Ureter (tissue), 1 donor: ENCODE data around the gene COL5A2. TPM values are rescaled to one million over a fixed set of nuclear protein-coding genes. Genes with fewer than 3 reads are reported as not detected.

Experiments used
- DNase-seq: peaks from one replicate; pipeline ENCODE4 v3.0.0-alpha.2; 2020; ENCODE audit warnings: low spot score
- total RNA-seq: library from RNA; stranded (reverse); gene quantifications from one replicate; pipeline ENCODE4 v1.2.4, GENCODE V29; 2023
- donor health status: DM: yes; HTN: yes; CAD: no.

Gene COL5A2
- total RNA-seq, 1 donor from 2014 or later, result 21.8 TPM

GRCh38 chr2:188997263-188997662 is 182.3 kb downstream of the COL5A2 start:
- DNase-seq, result no peak

GRCh38 chr2:188993247-188993646 is 186.3 kb downstream of the COL5A2 start:
- no peak for DNase-seq

- no peak for DNase-seq
These were observed 192.7 kb downstream of the COL5A2 start for GRCh38 chr2:188986839-188987238.

GRCh38 chr2:188984680-188985079 is 194.9 kb downstream of the COL5A2 start:
- DNase-seq, result no peak

- DNase-seq, result no peak
These were observed 195.5 kb downstream of the COL5A2 start for GRCh38 chr2:188984065-188984491.

- no peak for DNase-seq
These were observed 196.0 kb downstream of the COL5A2 start for GRCh38 chr2:188983427-188984064.

Other genes with a start within 250 kb of the COL5A2 start
- gene COL3A1, start 205.4 kb downstream of the COL5A2 start, total RNA-seq, result 174 TPM